GM23338 (cell line): ENCODE results near the gene SLC37A1.

Source experiments
- CREB1 ChIP-seq: fragments of 250-450 bp; sonication (Bioruptor Pico); IDR thresholded peaks from 2 replicates; pipeline ENCODE4 v1.5.0; 2020; ENCODE audit warnings: low read depth, mild to moderate bottlenecking, moderate library complexity
- CTCF ChIP-seq, 2 experiments: fragments of 200-600 bp in 1 of 2; sonication (generic) in 1 of 2; conservative IDR thresholded peaks; 2 replicates each; pipeline versions ENCODE4 v1.5.1 to v1.6.1; 2016 to 2017; ENCODE audit warnings: antibody characterized with exemption in 2 of 2, low read depth in 2 of 2, mild to moderate bottlenecking in 2 of 2, moderate library complexity in 1 of 2
- ETS1 ChIP-seq: IDR thresholded peaks from 2 replicates; pipeline ENCODE4 v1.6.1; 2016; ENCODE audit warnings: antibody characterized with exemption
- EZH2 ChIP-seq: fragments of 200-600 bp; sonication (generic); IDR thresholded peaks from one replicate; pipeline ENCODE4 v1.8.0; 2017; ENCODE audit warnings: antibody characterized with exemption, mild to moderate bottlenecking, low read depth; ENCODE audit not compliant: unreplicated experiment
- EZH2phosphoT487 ChIP-seq: fragments of 200-600 bp; sonication (generic); IDR thresholded peaks from one replicate; pipeline ENCODE4 v1.8.1; 2018; ENCODE audit warnings: antibody characterized with exemption; ENCODE audit not compliant: unreplicated experiment
- JUNB ChIP-seq: IDR thresholded peaks from one replicate; pipeline ENCODE4 v1.6.1; 2016; ENCODE audit warnings: antibody characterized with exemption; ENCODE audit not compliant: unreplicated experiment
- NANOG ChIP-seq: IDR thresholded peaks from 2 replicates; pipeline ENCODE4 v1.6.1; 2016; ENCODE audit warnings: antibody characterized with exemption, borderline replicate concordance
- POLR2AphosphoS5 ChIP-seq: IDR thresholded peaks from 2 replicates; pipeline ENCODE4 v1.6.1; 2016; ENCODE audit warnings: antibody characterized with exemption, low read depth
- REST ChIP-seq: IDR thresholded peaks from one replicate; pipeline ENCODE4 v1.6.1; 2018; ENCODE audit warnings: antibody characterized with exemption; ENCODE audit not compliant: unreplicated experiment
- STAT1 ChIP-seq: IDR thresholded peaks from one replicate; pipeline ENCODE4 v1.6.1; 2016; ENCODE audit warnings: antibody characterized with exemption; ENCODE audit not compliant: unreplicated experiment
- ZNF114 ChIP-seq: fragments of 250-450 bp; sonication (Bioruptor Pico); IDR thresholded peaks from 2 replicates; pipeline ENCODE4 v1.5.0; 2020; ENCODE audit warnings: mild to moderate bottlenecking, moderate library complexity
- ZNF331 ChIP-seq: fragments of 250-450 bp; sonication (Bioruptor Pico); IDR thresholded peaks from 2 replicates; pipeline ENCODE4 v1.5.0; 2020; ENCODE audit warnings: low read depth, mild to moderate bottlenecking, moderate library complexity
- ZNF462 ChIP-seq: fragments of 250-450 bp; sonication (Bioruptor Pico); IDR thresholded peaks from 2 replicates; pipeline ENCODE4 v1.5.0; 2020; ENCODE audit warnings: mild to moderate bottlenecking, moderate library complexity

GRCh38 chr21:42503711-42504110 lies 9.9 kb upstream of the SLC37A1 start:
- TF ChIP-seq ZNF114 = no peak
- TF ChIP-seq CTCF (conservative IDR thresholded peaks at IDR 0.05; ENCODE audit: low read depth in 2 of 2) = no peak
- no peak for TF ChIP-seq EZH2
- no peak for TF ChIP-seq EZH2phosphoT487
- no peak for TF ChIP-seq POLR2AphosphoS5
- TF ChIP-seq REST = no peak
- TF ChIP-seq CREB1 = no peak
- no peak for TF ChIP-seq ETS1
- TF ChIP-seq ZNF331 (CRISPR knock-in tag) = no peak
- no peak for TF ChIP-seq JUNB
- TF ChIP-seq ZNF462 (CRISPR knock-in tag) = no peak
- no peak for TF ChIP-seq STAT1
- no peak for TF ChIP-seq NANOG
